ENCODE results near the gene ATP6V1G1.
"Not testable (repeated sequence)": the region's sequence is repeated elsewhere in the genome, so short reads cannot be mapped to it uniquely, and the experiment has no call there.

The ATP6V1G1 gene, protein sequence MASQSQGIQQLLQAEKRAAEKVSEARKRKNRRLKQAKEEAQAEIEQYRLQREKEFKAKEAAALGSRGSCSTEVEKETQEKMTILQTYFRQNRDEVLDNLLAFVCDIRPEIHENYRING

DNA sequence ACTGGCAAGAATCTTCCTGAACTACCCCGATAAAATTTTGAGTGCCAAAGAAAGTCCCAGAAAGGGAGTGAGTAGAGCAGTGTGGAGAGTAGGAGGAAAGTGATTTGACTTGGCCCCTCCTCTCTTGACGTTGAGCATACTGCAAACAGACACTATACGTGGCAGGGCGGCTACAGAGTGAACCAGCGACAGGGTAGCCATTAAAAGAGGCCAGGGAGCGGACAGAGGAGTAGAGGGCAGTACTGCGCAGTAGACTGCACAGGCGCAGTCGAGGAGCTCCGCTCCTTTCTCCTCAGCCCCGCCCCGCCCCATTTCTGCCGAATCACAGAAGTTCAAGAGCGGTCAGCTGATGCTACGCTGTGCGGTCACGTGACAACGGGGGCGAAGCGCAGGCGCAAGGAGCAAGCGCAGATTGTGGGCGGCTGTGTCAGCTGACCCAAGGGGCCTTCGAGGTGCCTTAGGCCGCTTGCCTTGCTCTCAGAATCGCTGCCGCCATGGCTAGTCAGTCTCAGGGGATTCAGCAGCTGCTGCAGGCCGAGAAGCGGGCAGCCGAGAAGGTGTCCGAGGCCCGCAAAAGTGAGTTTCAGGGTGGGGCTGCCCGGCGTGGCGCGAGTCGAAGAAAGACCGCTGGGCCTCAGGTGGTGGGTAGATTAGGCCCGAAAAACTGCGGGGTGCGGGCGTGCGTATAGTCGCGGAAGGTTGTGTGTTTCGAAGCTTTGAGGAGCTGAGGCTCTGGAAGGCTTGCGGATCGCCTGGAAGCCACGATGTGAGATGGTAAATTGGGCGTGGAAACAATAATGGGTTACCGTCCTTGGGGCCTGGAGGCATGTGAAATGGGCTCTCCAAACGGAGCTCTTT, at the start of gene ATP6V1G1:
TSS of gene ATP6V1G1 (plus strand) at position 425 of the 858 bp plus-strand sequence. CDS start at position 495, 70 bp downstream.
- peak; percentile 99 for DNase-seq

DNA sequence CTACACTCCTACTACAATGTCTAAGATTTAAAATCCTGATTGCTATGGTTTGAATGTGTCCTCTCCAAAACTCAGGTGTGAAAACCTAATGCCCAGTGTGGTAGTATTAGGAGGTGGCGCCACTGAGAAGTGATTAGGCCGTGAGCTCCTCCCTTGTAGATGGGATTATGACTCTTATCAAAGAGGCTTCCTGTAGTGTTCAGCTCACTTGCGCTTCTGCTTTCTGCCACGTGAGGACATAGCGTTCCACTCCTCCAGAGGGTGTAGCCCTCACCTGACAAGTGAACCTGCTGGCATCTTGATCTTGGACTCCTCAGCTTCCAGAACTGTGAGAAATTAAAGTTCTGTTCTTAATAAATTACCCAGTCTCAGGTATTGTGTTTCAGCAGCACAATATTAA, 49.3 kb upstream of the ATP6V1G1 start:
- no peak for DNase-seq

DNA sequence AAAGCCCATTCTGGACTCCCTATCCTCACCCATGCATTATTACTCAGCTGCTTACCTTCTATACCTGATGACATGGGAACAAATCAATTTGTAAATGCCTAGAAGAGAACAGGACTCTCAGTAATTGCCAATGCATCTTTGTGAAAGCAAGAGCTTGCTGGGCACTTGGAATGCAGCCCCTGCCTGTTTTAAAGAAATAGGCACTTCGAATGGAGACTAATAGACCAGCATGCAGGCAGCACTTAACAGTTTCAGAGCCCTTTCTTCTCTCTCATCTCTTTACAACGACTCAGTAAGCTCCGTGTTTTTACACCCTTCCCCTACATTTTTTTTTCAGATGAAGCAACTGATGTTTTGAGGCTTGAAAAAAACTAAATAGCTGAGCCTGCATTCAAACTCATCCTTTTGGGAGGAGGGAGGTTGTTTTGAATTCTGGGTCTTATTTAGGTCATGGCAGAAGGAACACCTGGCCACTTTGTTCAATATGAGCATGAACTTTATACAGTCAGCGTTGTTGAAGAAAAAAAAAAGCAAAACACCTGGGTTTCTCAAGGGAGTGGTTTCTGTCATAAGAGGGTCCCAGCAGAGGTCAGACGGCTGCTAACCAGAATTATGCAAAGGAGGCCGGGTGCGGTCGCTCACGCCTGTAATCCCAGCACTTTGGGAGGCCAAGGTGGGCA, 47.7 kb upstream of the ATP6V1G1 start:
- DNase-seq = no peak

DNA sequence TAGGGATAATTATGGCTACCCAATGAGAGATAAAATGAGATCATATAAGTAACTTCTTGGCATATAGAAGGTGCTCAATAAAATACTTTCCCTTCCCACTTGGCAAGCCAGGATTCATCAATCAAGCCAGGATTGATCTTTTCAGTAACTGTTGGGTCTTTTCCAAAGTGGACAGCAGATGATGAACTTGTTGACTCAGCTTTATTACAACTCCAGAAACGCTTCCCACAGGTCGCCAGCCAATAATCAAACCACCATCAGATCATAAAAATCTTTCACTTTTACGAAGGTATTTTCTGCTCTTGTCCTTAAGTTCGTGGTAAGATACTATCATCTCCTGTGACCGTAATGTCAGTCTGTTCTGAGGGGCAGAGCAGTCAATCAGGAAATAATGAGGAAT, 42.5 kb upstream of the ATP6V1G1 start:
- no peak for DNase-seq

DNA sequence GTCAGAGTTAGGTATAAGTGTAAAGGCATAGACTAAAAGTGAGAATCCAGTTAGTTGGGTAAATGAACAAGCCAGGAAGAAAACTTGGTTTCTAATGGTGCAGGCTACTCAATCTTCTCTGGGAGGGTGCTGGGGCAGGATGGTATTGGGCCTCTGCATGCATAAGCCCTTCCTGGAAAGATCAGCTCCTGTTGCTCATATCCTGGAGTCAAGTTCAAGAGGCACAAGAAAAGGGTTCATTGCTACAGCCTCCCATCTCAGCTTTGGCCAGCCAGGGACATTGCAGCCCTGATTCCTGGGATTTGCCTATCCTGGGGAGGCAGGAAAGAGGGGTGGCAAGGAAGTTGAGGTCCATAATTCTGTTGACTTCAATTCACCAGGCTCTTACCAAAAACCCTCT, 40.7 kb upstream of the ATP6V1G1 start:
- DNase-seq = no peak

DNA sequence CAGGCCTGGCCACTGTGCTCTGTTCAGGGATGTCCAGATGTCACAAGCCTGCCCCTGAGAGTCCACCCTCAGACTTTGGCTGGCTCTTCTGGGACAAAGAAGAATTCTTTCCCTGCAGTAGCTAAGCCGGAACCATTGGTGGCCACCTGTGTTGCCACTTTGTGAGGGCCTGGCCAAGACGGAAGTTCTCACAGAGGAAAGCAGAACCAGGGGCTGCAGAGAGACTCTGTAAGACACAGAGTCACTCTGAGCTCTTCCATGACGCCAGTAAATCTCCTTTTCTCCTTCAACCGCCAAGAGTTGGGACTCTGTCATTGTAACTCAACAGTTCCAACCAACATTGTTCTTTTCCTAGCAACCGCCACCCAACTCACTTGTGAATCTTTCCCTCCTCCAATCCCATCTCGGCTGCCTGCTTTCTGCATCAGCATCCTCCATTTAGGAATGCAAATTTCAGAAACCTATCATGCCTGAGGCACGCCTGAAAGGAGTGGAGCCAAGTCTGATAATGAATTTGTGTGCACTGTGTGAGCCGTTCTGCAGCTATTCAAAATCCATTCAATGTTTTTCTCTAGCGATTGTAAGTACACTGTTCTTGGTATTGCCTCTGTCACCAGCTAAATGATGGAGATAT, 37.8 kb upstream of the ATP6V1G1 start:
- DNase-seq = no peak

DNA sequence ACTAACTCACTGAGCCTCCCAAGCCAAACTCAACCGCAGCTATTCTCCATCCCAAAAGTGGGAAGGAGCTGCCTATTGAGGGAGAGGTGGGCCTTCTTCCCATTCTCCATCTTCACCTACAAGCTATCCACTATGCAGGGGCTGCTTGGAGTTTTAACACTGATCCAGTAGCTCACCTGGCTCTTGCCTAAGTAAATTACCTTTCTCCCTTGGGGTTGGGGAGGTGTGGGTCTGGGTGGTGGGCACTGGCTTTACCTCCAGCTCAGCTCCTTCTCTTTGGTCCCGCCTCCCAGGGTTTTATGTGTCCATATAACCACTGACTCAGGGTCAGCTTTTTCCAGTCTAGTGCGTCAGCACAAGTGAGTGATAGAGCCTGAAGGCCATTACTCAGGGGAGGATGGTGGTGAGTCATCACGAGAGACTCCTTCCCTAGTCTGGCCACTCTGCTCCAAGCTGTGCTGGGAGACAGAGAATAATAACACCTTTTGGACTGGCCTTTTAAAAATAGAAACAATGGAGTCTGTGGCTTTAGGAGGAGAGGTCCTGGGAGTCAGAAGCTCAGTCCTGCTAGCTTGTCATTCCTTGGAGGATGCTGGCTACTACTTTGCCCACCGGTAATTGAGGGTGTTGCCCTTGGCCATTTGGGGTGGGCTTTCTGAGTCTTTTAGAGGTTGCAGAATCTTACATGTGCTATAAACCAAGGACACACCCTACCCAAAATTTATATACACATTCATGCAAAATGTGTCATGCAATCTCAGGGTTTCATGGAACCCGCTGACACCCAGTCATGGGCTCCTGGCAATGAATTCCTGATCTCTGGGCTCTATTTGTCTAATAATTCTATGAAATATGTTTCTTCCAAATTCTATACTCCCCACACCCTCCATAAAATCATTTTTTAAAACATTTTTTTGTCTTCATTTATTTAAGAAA, 35.6 kb upstream of the ATP6V1G1 start:
- DNase-seq = peak; percentile 98

DNA sequence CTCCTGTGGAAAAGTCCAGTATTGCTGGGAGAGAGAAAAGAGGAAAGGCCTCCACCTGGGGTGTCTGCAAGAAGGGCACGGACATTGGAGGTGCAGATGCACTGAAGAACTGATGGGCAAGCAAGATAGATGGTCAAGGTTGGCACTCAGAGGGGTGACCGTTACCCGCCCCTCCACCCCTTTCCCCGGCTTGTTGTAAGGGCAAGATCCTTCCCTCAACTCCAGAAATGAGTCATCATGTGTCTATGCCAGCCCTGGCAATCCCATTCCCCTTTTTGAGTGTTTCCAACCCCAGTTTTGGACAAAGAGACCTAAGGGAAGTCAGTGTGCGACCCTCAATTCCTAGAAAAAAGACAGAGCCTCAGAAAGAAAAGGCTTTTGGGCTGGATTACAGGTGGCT, 34.9 kb upstream of the ATP6V1G1 start:
- no peak for DNase-seq

DNA sequence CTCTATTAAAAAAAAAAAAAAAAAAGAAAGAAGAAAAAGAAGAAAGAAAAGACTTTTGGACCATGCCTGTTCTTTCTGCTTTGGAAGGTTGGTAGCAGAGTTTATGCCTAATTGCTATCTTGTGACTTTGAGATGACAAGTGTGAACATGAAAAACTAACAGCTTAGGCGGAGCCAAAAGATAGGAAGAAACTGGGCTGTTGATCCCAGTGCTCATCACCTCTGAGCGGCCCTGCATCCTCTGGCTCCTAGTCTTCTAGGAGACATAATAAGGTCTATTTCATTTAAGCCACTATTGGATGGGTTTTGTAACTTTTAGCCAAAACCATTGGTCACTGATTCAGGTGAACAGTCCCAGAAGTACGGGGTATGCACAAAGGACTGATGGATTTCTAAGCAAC, 34.4 kb upstream of the ATP6V1G1 start:
- DNase-seq = no peak

DNA sequence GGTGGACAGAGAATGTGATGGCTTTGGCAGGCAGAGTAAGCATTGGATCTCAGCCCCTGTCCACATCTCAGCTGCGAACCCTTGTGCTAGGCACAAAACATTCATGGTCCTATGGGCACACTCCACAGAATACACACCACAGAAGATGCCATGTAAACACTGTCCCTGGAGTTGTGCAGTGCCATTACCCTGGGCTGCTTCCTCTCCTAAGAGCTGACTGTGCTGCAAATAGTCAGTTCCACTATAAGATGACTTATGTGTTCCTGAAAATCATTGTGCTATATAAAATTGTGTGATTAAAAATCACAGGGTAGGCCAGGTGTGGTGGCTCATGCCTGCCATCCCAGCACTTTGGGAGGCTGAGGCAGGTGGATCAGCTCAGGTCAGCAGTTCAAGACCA, 31.9 kb upstream of the ATP6V1G1 start:
- no peak for DNase-seq

DNA sequence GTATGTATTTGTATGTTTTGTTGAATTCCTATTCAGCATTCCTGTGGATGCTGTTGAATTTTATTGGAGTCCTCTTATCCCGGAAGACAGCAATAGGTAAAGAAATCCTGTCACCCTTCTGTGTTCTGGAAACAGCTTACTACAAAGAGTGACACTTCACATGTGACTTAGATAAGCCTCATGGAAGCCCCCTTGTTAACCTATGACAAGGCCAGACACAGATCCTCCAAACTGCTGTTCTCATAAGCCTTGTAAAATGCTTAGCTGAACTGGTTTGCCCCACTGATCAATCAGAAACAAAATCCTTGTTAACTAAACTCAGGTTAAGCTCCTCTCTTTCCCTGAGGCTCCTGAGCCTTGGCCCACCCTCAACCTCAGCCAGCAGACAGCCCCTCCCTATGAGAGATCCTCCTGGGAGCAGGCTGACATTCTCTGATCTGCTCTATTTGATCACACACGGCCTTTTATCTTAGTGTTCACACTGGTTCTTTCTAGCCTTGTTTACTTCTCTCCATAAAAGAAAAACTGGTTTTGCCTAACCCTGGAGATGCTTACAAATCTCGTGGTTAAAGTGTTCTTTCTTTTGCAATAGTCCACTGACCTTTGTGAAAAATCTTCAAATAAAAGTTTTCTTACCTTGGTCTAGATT, 29.4 kb upstream of the ATP6V1G1 start:
- DNase-seq = no peak

DNA sequence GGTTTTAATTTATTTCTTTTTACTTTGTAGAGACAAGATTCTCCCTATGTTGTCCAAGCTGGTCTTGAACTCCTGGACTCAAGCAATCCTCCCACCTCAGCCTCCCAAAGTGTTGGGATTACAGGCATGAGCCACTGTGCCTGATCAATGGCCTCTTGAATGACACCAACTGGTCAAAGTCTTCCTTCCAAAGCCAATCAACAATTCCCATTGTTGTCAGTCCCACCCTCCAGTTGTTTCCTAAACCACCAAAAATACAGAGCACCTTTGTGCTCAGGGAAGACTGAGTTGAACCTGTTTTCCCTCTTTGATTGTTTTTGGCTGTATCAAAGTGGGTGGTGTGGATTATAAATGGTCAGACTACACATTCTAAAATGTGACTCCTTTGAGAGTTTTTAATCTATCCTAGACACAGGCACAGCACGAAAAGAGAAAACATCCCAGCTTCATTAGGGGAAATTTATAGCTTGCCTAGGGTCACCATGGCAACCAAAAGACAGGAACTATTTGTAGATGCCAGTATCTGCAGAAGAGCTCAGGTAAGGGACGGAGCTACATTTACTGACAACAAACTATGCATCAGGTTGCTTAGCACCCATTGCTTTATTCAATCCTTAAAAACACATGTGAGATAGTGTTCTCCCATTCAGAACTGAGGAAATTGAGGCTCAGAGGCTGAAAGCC, 27.6 kb upstream of the ATP6V1G1 start:
- DNase-seq = no peak

DNA sequence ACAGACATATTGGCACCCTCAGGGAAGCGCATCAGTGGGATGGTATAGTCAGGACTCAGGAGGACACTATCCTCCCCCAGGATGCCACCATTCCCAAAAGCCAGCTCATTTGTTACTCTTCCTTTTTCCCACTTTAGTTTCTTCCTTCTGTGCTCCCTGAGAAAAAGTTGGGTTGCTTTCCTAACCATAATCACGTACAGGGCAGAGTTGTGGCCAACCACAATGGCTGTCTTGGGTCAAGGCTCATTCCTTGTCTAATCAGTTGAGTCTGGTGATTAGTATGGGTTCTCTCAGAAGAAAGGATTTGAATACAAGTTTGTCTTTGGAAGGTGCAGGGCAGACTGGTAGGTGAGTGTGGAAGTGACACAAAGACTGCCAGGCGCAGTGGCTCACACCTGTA, 26.6 kb upstream of the ATP6V1G1 start:
- no peak for DNase-seq

DNA sequence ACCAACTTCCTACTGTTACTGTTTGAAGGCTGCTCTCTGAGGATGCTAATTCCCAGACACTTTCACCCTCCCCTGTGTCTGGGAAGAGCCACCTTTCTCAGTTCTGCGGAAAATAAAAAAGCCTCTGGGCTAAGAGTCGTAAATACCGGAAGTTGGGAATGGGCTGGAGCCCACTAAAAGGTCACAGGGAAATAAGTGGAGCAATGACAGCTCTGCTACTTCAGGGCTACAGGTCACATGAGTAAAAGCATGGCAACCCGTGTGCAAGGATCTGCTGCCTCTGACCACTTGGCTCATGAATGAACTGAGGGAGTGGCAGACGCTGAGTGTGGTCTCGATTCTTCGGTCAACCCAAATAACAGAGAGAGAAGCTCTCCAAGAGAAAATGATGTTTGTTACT, 25.8 kb upstream of the ATP6V1G1 start:
- DNase-seq = no peak

DNA sequence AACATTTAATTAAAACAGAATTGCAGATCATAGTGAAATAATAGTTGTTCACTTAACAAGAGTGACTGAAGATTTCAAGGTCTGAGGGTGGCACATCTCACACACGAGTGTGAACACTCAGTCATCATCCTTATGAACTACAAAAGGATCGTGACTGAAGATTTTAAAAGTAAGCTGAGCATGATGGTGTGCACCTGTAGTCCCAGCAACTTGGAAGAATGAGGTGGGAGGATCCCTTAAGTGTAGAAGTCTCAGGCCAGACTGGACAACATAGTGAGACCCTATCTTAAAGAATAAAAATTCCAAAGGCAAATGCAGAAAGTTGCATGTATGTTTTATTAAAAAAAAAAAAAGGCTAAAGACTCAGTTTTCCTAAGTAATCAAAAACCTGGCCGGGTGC, 22.4 kb upstream of the ATP6V1G1 start:
- DNase-seq = no peak

DNA sequence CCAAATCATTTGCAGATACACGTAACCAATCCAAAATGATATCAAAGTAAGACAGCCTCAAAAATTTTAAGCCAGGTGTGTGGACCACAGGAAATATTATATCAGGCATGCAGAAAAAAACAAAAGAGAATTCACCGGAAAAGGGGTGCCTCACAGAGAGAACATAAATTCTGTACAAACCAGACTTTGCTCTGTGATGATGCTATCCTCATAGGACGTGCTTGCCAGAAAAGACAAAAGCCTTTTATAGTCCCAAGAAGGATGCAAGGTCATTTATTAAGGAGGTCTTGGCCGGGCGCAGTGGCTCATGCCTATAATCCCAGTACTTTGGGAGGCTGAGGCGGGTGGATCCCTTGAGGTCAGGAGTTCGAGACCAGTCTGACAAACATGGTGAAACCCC, 16.8 kb upstream of the ATP6V1G1 start:
- no peak for DNase-seq

DNA sequence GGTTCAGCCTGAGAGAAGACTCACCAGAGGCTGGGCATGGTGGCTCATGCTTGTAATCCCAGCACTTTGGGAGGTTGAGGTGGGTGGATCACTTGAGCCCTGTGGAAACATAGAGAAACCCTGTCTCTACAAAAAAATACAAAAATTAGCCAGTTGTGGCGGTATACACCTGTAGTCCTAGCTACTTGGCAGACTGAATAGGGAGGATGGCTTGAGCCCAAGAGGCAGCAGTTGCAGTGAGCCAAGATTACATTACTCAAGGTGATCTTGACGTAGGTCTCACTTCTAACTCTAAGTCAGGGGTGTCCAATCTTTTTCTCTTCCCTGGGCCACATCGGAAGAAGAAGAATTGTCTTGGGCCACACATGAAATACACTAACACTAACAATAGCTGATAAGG, 16.2 kb upstream of the ATP6V1G1 start:
- no peak for DNase-seq

DNA sequence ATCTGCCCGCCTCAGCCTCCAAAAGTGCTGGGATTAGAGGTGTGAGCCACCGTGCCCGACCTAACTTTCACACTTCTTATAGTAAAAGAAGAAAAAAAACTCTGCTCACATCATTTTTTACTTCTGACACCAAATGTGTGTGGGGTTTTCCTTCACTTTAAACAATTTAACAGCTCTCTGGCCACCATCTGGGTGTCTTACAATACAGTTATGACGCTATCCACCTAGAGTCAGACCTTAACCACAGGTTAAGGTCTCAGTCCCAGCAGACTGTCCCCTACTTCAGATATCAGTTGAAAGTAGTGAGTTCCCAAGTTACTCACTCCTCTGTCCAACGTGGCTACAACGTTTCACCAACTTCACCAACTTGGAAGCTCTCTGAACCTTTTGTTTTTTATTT, 15.4 kb upstream of the ATP6V1G1 start:
- DNase-seq = no peak

DNA sequence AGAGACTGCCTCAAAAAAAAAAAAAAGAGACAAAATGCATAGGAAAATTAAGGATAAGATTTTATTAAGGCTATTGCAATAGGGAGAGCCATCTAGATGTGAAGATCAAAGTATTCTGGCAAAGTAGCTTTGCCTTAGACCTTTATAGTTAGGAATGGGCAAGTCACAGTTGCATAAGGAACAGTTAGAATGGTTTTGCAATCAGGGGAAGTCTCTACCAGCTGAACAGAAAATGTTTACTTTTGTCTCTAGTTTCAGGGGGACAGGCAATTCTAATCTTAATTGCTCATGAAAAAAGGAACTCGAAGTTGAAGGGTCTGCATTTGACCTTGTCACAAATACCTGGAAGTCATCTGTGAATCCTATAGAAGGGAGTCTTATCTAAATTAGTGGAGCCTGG, 13.1 kb upstream of the ATP6V1G1 start:
- DNase-seq = no peak

DNA sequence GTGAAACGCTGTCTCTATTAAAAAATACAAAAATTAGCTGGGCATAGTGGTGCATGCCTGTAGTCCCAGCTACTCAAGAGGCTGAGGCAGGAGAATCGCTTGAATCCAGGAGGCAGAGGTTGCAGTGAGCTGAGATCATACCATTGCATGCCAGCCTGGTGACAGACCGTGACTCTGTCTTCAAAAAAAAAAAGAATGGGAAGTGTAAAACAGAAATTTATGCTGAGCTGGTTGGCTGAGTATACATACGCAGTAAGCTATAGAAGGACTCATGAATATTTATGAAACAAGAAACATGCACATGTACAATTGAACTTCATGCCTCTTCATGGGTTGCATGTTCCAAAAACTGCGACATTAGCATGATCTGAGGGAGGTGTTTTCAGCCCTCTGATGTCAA, 10.8 kb upstream of the ATP6V1G1 start:
- DNase-seq = not testable (repeated sequence)

DNA sequence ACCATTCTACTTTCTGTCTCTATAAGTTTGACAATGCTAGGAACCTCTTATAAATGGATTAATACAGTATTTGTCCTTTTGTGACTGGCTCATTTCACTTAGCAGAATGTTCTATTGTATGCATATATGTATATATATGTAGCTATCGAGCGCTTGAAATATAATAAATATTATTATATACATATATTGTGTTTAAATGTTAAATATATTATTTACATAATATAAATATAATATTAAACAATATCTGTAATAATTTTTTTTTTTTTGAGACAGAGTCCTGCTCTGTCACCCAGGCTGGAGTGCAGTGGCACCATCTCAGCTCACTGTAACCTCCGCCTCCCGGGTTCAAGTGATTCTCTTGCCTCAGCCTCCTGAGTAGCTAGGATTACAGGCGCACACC, 9.4 kb upstream of the ATP6V1G1 start:
- not testable (repeated sequence) for DNase-seq
